Astrocyte (in vitro differentiated cells and primary cell): Measurements from ENCODE around the gene PPP1R12B. TPM values are rescaled to one million over a fixed set of nuclear protein-coding genes. Genes with fewer than 3 reads are reported as not detected.
"Not testable (repeated sequence)": the region's sequence is repeated elsewhere in the genome, so short reads cannot be mapped to it uniquely, and the experiment has no call there.

Experiments used
- DNase-seq: peaks from one replicate; pipeline ENCODE4 v3.0.0-alpha.2; 2010; ENCODE audit warnings: low read depth
- FAIRE-seq: peaks from 2 replicates; lab custom pipeline; 2011; peaks lifted over from hg19 to GRCh38; lab: Jason Lieb, UNC
- H2AFZ ChIP-seq: 2 replicates; pipeline ENCODE4 v1.6.0; 2012; ENCODE audit warnings: low read depth, low read length, inconsistent platforms
- H3K27ac ChIP-seq: 2 replicates; pipeline ENCODE4 v1.5.1; 2011; ENCODE audit warnings: low read depth, low read length, inconsistent platforms
- H3K27me3 ChIP-seq: 2 replicates; pipeline ENCODE4 v1.6.0; 2011; ENCODE audit warnings: low read length, inconsistent platforms; ENCODE audit not compliant: insufficient read depth
- H3K36me3 ChIP-seq: 2 replicates; pipeline ENCODE4 v1.5.1; 2011; ENCODE audit warnings: low read length, inconsistent platforms; ENCODE audit not compliant: insufficient read depth
- H3K4me1 ChIP-seq: 2 replicates; pipeline ENCODE4 v1.5.1; 2011; ENCODE audit warnings: low read length, inconsistent platforms; ENCODE audit not compliant: insufficient read depth
- H3K4me2 ChIP-seq: 2 replicates; pipeline ENCODE4 v1.6.0; 2012; ENCODE audit warnings: low read length, inconsistent platforms
- H3K4me3 ChIP-seq: 2 replicates; pipeline ENCODE4 v1.5.1; 2011; ENCODE audit warnings: low read depth, mild to moderate bottlenecking, low read length, inconsistent platforms; ENCODE audit not compliant: insufficient read depth
- H3K79me2 ChIP-seq: 2 replicates; pipeline ENCODE4 v1.6.0; 2012; ENCODE audit warnings: mild to moderate bottlenecking, low read length, inconsistent platforms; ENCODE audit not compliant: insufficient read depth
- H3K9ac ChIP-seq: 2 replicates; pipeline ENCODE4 v1.6.0; 2012; ENCODE audit warnings: mild to moderate bottlenecking, low read length, inconsistent platforms
- H3K9me3 ChIP-seq: 2 replicates; pipeline ENCODE4 v1.5.1; 2012; ENCODE audit warnings: low read depth, mild to moderate bottlenecking, low read length, inconsistent platforms; ENCODE audit not compliant: insufficient read depth
- H4K20me1 ChIP-seq: 2 replicates; pipeline ENCODE4 v1.6.0; 2012; ENCODE audit warnings: low read length, inconsistent platforms; ENCODE audit not compliant: insufficient read depth
- H3K27ac Mint-ChIP-seq: one replicate; pipeline ENCODE4 v1.8.0; 2021; ENCODE audit warnings: mild to moderate bottlenecking, mixed read lengths; ENCODE audit not compliant: unreplicated experiment
- H3K27me3 Mint-ChIP-seq: one replicate; pipeline ENCODE4 v1.8.0; 2021; ENCODE audit warnings: low read depth, mixed read lengths; ENCODE audit not compliant: unreplicated experiment
- H3K36me3 Mint-ChIP-seq: one replicate; pipeline ENCODE4 v1.8.0; 2021; ENCODE audit warnings: low read depth, mixed read lengths; ENCODE audit not compliant: unreplicated experiment
- H3K4me1 Mint-ChIP-seq: one replicate; pipeline ENCODE4 v1.8.0; 2021; ENCODE audit warnings: low read depth, mixed read lengths; ENCODE audit not compliant: unreplicated experiment
- H3K4me3 Mint-ChIP-seq: one replicate; pipeline ENCODE4 v1.8.0; 2021; ENCODE audit warnings: mild to moderate bottlenecking, moderate library complexity, mixed read lengths; ENCODE audit not compliant: unreplicated experiment
- H3K9me3 Mint-ChIP-seq: one replicate; pipeline ENCODE4 v1.8.0; 2021; ENCODE audit warnings: mild to moderate bottlenecking, mixed read lengths; ENCODE audit not compliant: unreplicated experiment
- CTCF ChIP-seq: IDR thresholded peaks from 2 replicates; pipeline ENCODE4 v1.5.1; 2011; ENCODE audit warnings: low read depth, mild to moderate bottlenecking, inconsistent platforms, low read length, moderate library complexity; ENCODE audit not compliant: insufficient read depth
- EZH2 ChIP-seq: IDR thresholded peaks from 2 replicates; pipeline ENCODE4 v1.6.1; 2012; ENCODE audit warnings: mild to moderate bottlenecking, low read length, inconsistent platforms; ENCODE audit not compliant: insufficient read depth
- total RNA-seq: library from RNA; stranded (reverse); gene quantifications from 2 replicates; pipeline ENCODE4 v1.2.1, GENCODE V29; 2021

Gene PPP1R12B
- total RNA-seq, 1 donor from 2014 or later: 12.2 TPM

GRCh38 chr1:202637321-202638018 is 289.0 kb downstream of the PPP1R12B start:
- not testable (repeated sequence) for DNase-seq, H3K4me1 ChIP-seq, H3K27ac Mint-ChIP-seq

DNA sequence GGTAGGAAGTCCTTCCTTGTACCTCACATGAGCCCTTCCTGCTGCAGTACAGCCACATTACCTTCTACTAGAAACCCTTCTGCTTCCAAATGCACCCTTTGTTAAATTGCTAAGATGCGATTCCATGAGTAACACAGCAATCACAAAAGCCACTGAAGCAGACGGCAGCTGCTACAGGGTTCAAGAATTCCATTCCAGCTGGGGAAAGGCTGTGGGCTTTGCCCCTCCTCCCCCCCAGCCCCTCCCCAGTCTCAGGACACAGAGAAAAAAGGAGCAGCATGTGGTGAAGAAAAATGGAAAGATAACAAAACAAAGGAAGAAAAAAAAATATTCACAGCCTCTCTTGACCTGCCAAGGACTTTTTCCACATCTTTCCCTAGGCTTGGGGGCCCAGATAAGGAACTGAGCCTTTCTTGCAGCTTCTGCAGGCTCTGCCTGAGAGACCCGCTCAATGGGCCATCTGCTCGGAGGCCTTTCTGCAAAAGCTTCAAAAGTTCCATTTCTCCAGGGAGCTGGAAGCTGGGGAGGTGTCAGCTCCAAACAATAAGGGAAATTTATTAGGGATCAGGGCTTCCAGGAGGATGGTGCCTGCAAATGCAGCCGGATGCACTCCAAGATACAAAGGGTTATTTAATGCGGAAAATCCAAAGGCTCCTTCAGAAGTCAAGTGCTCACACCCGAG is 289.7 kb downstream of the PPP1R12B start:
- no peak for DNase-seq
- FAIRE-seq: no peak
- Mint-ChIP-seq H3K4me3 (peak overlapping the region; percentile 40), H3K9me3 (no peaks in the 10 kb centered on the region), H3K27ac (no peak overlapping the region), H3K4me1 (peaks cover 17% of the 10 kb centered on the region), H3K27me3 (peaks cover 50% of the 10 kb centered on the region), H3K36me3 (peaks cover 4% of the 10 kb centered on the region)
- H3K4me3 ChIP-seq: no peak overlapping the region
- H4K20me1 ChIP-seq: no peaks in the 10 kb centered on the region
- no peaks in the 10 kb centered on the region for H3K9me3 ChIP-seq
- TF ChIP-seq EZH2 (no peak), CTCF (no peak)
- peaks cover 5% of the 10 kb centered on the region for H3K4me1 ChIP-seq
- no peak overlapping the region for H3K4me2 ChIP-seq
- no peak overlapping the region for H3K27ac ChIP-seq
- H3K9ac ChIP-seq: no peak overlapping the region
- no peaks in the 10 kb centered on the region for H3K36me3 ChIP-seq
- no peak overlapping the region for H2AFZ ChIP-seq
- H3K27me3 ChIP-seq: peaks cover 49% of the 10 kb centered on the region
- H3K79me2 ChIP-seq: no peaks in the 10 kb centered on the region

More at GRCh38 chr1:202637321-202638018, 289.0 kb downstream of the PPP1R12B start:
- not testable (repeated sequence) for H3K36me3 Mint-ChIP-seq, FAIRE-seq, H3K4me2 ChIP-seq, H2AFZ ChIP-seq, H3K4me3 Mint-ChIP-seq, H3K36me3 ChIP-seq, H4K20me1 ChIP-seq, H3K79me2 ChIP-seq, H3K4me3 ChIP-seq, H3K9ac ChIP-seq, H3K27ac ChIP-seq, H3K9me3 ChIP-seq, H3K9me3 Mint-ChIP-seq
- H3K27me3 ChIP-seq: peaks cover 47% of the 10 kb centered on the region
- H3K4me1 Mint-ChIP-seq: peaks cover 17% of the 10 kb centered on the region
- H3K27me3 Mint-ChIP-seq: peaks cover 51% of the 10 kb centered on the region

DNA sequence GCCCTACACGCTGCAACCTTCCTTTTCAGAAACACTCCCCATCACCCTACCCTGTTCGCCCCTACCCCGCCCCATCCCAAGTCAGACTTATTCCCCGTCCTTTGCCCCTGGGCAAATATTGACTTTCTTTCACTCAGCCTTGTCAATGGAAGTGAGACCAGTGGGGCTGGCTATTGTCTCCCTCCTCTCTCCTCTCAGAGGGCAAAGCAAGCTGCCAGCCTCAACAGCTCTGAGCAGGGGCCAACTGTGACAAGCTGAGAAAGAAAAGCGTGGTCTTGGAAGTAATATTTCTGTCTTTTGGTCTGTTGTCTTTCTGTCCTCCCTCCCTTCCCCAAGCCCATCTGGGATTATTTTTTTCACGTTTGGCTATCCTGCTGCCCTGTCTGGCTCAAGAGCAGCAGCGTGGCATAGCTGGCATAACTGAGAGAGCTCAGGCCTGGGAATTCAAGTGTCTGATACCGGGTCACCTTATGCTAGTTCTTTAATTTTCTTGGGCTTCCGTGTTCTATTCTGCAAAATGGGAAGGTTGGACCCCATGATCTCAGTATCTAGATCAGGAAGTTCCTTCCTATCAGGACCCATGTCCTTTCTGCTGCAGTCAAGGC is 290.3 kb downstream of the PPP1R12B start:
- Mint-ChIP-seq H3K4me1 (peaks cover 17% of the 10 kb centered on the region), H3K27me3 (peaks cover 48% of the 10 kb centered on the region)
- not testable (repeated sequence) for H3K9me3 Mint-ChIP-seq, DNase-seq, H3K4me1 ChIP-seq, H2AFZ ChIP-seq, H3K4me3 Mint-ChIP-seq, H3K9me3 ChIP-seq, FAIRE-seq, H3K9ac ChIP-seq, H3K4me2 ChIP-seq, H3K36me3 ChIP-seq, H3K79me2 ChIP-seq, H3K27ac Mint-ChIP-seq, H4K20me1 ChIP-seq, H3K4me3 ChIP-seq, H3K36me3 Mint-ChIP-seq, H3K27ac ChIP-seq
- peaks cover 52% of the 10 kb centered on the region for H3K27me3 ChIP-seq
